ENCODE measurements around the gene SCML1. TPM values are rescaled to one million over a fixed set of nuclear protein-coding genes. Genes with fewer than 3 reads are reported as not detected.

SCML1 gene
- total RNA-seq = 3.5 and 4.9 TPM in 2 replicates

- peak; percentile 92 for DNase-seq (ENCODE audit: low read depth)
Observed at GRCh38 chrX:17736856-17737709, at the start of gene SCML1. Gene SCML1 (plus strand): TSS chrX:17737493. CDS start chrX:17744187, 6,694 bp downstream.

GRCh38 chrX:17687648-17688047 is 49.6 kb upstream of the SCML1 start:
- DNase-seq (ENCODE audit: low read depth) = no peak

- peak; percentile 74 for DNase-seq (ENCODE audit: low read depth)
Observed at GRCh38 chrX:17689971-17690409, 47.3 kb upstream of the SCML1 start.

- DNase-seq (ENCODE audit: low read depth) = peak; percentile 44
Observed at GRCh38 chrX:17692709-17693346, 44.5 kb upstream of the SCML1 start.

- DNase-seq (ENCODE audit: low read depth) = peak; percentile 38
Observed at GRCh38 chrX:17697191-17697590, 40.1 kb upstream of the SCML1 start.

GRCh38 chrX:17700976-17701375 is 36.3 kb upstream of the SCML1 start:
- no peak for DNase-seq (ENCODE audit: low read depth)

- DNase-seq (ENCODE audit: low read depth) = peak; percentile 51
Observed at GRCh38 chrX:17703201-17703600, 34.1 kb upstream of the SCML1 start.

- DNase-seq (ENCODE audit: low read depth) = no peak
Observed at GRCh38 chrX:17705211-17705610, 32.1 kb upstream of the SCML1 start.

GRCh38 chrX:17706676-17707075 is 30.6 kb upstream of the SCML1 start:
- DNase-seq (ENCODE audit: low read depth) = peak; percentile 81

- DNase-seq (ENCODE audit: low read depth) = no peak
Observed at GRCh38 chrX:17707731-17708130, 29.6 kb upstream of the SCML1 start.

GRCh38 chrX:17710871-17711301 is 26.4 kb upstream of the SCML1 start:
- DNase-seq (ENCODE audit: low read depth) = peak; percentile 43

GRCh38 chrX:17713288-17713687 is 24.0 kb upstream of the SCML1 start:
- no peak for DNase-seq (ENCODE audit: low read depth)

- no peak for DNase-seq (ENCODE audit: low read depth)
Observed at GRCh38 chrX:17718649-17719165, 18.6 kb upstream of the SCML1 start.

- no peak for DNase-seq (ENCODE audit: low read depth)
Observed at GRCh38 chrX:17719711-17720110, 17.6 kb upstream of the SCML1 start.

- DNase-seq (ENCODE audit: low read depth) = no peak
Observed at GRCh38 chrX:17721715-17722114, 15.6 kb upstream of the SCML1 start.

- DNase-seq (ENCODE audit: low read depth) = no peak
Observed at GRCh38 chrX:17725181-17725580, 12.1 kb upstream of the SCML1 start.

GRCh38 chrX:17732138-17732783 is 5.0 kb upstream of the SCML1 start:
- no peak for DNase-seq (ENCODE audit: low read depth)

GRCh38 chrX:17735406-17735805 is 1.9 kb upstream of the SCML1 start:
- peak; percentile 13 for DNase-seq (ENCODE audit: low read depth)

GRCh38 chrX:17736478-17736855 is 826 bp upstream of the SCML1 start:
- no peak for DNase-seq (ENCODE audit: low read depth)

- DNase-seq (ENCODE audit: low read depth) = no peak
Observed at GRCh38 chrX:17737710-17737985, 355 bp downstream of the SCML1 start.

GRCh38 chrX:17737986-17738713 is 857 bp downstream of the SCML1 start:
- peak; percentile 10 for DNase-seq (ENCODE audit: low read depth)
